IPS-18c (cell line): Measurements from ENCODE around the gene RAB11FIP4.
"Not testable (repeated sequence)": the region's sequence is repeated elsewhere in the genome, so short reads cannot be mapped to it uniquely, and the experiment has no call there.

ENCODE experiments used
- H3K4me3 ChIP-seq: 2 replicates; pipeline ENCODE4 v1.7.0; 2013; ENCODE audit warnings: low read depth, mild to moderate bottlenecking, low read length, moderate library complexity; ENCODE audit not compliant: insufficient read depth
- H3K9me3 ChIP-seq: one replicate; pipeline ENCODE4 v1.6.1; 2013; ENCODE audit warnings: mild to moderate bottlenecking, low read length, moderate library complexity; ENCODE audit not compliant: control insufficient read depth, insufficient read depth

RAB11FIP4 gene

DNA sequence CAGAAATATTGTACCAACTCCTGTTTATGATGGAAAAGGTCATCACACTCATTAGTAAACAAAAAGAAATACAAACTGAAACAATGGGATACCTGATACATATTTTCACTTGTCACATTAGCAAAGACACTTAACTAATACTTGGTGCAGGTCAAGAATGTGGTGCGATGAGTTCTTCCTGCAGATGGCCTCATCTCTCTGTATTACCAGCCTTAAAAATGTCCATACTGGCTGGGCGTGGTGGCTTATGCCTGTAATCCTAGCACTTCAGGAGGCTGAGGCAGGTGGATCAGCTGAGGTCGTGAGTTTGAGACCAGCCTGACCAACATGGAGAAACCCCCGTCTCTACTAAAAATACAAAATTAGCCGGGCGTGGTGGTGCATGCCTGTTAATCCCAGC is 8.0 kb upstream of the RAB11FIP4 start:
- H3K9me3 ChIP-seq, H3K4me3 ChIP-seq: not testable (repeated sequence)

GRCh38 chr17:31385428-31386285 is 5.8 kb upstream of the RAB11FIP4 start:
- no peaks in the 10 kb centered on the region for H3K9me3 ChIP-seq
- H3K4me3 ChIP-seq = no peak overlapping the region

- Histone ChIP-seq H3K9me3 (no peaks in the 10 kb centered on the region), H3K4me3 (no peak overlapping the region)
Observed at GRCh38 chr17:31386542-31387075, 4.9 kb upstream of the RAB11FIP4 start.

- Histone ChIP-seq H3K9me3 (no peaks in the 10 kb centered on the region), H3K4me3 (no peak overlapping the region)
Observed at GRCh38 chr17:31387438-31387837, 4.0 kb upstream of the RAB11FIP4 start.

DNA sequence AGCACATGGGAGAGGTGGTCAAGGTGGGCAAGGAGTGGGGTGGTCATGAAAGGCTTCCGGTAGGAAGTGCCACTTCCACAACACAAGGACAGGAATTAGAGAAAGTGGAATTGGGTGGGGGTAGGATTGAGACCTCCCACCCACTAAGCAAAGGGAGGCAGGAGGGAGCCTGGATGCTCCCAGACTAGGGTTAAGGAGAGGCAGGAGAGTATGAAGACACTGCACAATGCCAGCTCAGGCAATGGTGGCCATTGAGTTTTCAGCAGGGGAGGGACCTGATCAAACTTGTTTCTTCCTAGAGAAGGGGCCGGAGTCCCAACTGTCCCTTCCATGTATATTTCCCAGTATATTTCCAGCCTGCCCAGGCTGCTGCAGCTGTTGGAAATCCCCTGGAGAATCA is 3.1 kb upstream of the RAB11FIP4 start:
- no peak overlapping the region for H3K4me3 ChIP-seq
- H3K9me3 ChIP-seq = no peaks in the 10 kb centered on the region

DNA sequence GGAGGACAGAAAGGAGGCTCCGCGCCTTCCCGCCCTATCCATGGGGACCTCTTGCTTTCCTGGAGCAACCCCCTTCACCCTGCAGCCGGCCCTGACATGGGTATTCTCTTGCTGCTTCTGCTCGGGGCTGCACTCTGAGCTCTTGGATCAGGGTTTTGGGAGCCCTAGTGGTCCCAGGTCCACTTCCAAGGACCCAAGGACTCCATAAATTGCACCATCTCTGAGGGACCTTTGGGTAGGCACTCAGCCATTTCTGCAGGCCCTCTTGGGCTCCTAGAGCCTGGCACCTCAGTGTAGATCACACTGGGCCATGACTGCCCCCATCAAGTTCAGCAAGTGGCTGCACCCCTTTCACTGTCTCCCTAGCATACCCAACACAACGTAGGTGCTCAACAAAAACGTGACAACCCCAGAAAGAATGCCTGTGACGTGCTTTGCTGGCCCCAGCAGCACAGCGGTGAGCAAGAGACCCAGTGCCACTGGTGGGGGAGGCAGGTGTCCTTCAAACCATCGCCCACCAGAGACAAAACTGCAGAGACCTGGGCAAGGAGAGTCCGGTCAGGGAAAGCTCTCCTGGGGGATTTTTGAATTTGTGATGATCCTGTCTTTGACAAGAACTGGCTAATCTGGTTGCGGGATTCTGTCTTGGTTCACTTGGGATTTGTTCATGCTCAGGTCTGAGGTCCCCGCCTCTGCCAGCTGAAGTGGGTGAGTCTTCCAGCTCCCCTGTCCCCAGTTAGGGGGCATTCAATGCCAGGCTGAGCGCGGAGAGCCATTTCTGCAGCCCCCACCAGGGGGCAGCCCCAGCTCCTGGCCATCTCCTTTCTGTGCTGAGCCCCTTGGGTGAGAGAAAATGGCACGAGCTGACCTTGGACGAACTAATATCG is 2.5 kb upstream of the RAB11FIP4 start:
- Histone ChIP-seq H3K9me3 (no peaks in the 10 kb centered on the region), H3K4me3 (no peak overlapping the region)

GRCh38 chr17:31389657-31390381 is 1.7 kb upstream of the RAB11FIP4 start:
- H3K4me3 ChIP-seq = no peak overlapping the region
- H3K9me3 ChIP-seq = no peaks in the 10 kb centered on the region

- H3K4me3 ChIP-seq = no peak overlapping the region; the same call in 1 of the 2 replicates
- H3K9me3 ChIP-seq = no peaks in the 10 kb centered on the region
Observed at GRCh38 chr17:31390426-31390747, 1.1 kb upstream of the RAB11FIP4 start.

DNA sequence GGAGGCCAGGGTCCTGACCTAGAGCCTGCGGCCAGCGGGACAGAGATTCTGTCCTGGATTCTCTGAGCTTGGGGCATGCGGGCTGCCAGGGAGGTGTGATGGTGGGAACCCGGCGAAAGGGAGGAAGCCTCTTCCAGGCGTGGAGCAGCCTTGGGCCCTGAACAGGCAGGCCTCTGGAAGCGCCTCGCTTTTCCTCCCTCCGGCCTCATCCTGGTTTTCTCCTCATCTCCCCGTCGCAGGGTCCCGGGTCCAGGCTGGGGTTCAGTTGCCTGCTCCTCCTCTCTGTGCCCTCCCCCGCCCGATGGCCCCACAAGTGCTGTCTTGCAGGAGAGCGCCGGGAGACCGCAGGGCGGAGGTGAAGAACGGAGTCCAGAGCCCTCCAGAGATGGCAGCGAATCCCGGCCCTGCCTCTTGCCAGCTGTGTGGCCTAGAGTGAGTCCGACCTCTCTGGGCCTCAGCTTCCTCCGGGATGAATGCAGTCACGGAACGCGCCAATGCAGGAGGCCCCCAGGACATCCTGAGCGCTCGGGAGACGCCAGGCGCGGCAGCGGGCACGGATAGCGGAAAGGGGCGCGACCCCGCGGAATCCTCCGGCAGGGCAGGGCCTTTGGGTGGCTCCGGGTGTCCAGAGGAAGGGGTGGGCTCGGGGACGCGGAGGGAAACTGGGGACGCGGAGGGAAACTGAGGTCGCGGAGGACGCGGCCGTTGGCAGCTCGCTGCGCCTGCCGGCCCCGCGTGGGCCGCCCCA is 553 bp upstream of the RAB11FIP4 start:
- no peaks in the 10 kb centered on the region for H3K9me3 ChIP-seq
- peak overlapping the region; percentile 52 for H3K4me3 ChIP-seq

GRCh38 chr17:31392002-31392855 is 754 bp downstream of the RAB11FIP4 start:
- Histone ChIP-seq H3K4me3 (peak overlapping the region; percentile 47), H3K9me3 (no peaks in the 10 kb centered on the region)

GRCh38 chr17:31392856-31393748 is 1.6 kb downstream of the RAB11FIP4 start:
- H3K9me3 ChIP-seq = no peaks in the 10 kb centered on the region
- no peak overlapping the region for H3K4me3 ChIP-seq

DNA sequence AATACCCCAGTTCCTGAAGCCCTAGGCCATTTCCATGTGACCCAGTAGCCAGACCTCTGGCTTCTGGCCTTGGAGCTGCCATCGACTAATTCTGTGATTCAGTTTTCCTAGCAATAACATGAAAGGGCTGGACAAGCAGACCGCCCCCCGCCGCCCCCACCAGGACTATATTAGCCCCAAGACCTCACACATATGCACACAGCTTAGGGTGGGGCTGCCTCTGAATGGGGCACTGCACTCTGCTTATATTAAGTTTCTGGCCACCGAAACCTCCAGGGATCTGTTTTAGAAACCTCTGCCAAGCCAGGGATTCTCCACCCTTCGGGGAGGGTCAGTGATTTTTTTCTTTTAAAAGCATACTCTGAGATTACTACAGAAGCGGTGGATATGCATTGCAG is 2.3 kb downstream of the RAB11FIP4 start:
- H3K9me3 ChIP-seq = no peaks in the 10 kb centered on the region
- H3K4me3 ChIP-seq = no peak overlapping the region

DNA sequence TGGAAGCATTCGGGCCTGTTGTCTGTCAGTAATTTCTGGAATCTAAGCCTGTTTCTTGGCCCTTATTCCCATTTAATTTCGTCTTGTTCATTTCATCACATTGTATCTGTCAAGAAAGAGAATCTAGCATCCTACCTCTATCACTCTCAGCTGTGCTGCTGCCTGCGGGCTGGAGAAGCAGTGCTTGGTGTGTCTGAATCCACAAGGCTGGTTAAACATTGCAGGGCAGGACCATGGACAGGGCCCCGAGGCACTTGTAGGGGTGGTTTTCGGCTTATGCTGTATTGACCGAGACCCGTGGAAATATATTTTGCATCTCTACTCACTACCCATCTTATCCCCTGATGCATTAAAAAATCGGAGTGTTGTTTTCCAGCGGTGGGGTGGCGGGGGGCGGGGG is 3.1 kb downstream of the RAB11FIP4 start:
- Histone ChIP-seq H3K4me3 (no peak overlapping the region), H3K9me3 (no peaks in the 10 kb centered on the region)

DNA sequence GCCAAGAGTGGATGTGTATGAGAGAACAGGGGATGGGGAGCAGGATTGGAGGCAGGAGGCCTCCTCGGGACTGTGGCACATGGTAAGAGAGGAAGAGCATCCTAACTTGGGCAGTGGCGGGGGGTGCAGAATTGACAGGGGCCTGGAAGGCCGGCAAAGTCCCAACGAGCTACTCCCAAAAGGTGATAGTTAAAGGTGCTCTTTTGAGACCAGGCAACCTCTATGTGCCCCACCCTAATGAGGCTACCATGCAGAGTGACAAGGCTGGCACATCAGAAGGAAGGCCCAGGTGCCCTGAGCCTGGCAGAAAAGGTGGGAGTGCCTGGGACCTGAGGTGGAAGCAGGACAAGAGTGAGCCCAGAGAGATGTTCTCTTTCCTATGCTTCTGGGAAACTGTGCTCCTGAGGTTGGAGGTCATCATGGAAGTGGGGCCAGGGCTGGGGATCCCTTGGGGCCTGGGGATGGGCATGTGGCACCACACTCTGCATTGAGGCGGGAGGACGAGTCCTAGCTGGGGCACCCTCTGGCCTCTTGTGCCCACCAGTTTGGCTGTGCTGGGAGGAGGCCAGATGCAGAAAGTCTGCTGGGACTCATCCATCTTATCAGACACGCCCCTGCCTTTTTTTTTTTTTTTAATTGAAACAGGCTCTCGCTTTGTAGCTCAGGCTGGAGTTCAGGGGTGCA is 5.9 kb downstream of the RAB11FIP4 start:
- Histone ChIP-seq H3K4me3 (no peak overlapping the region), H3K9me3 (no peaks in the 10 kb centered on the region)
